WI38 (cell line): ENCODE measurements around the gene AGPAT1.

ENCODE experiments used
- H3K4me3 ChIP-seq: 2 replicates; pipeline ENCODE4 v1.5.1; 2011; ENCODE audit warnings: low read depth, mild to moderate bottlenecking, control low read depth, low read length
- CTCF ChIP-seq: IDR thresholded peaks from 2 replicates; pipeline ENCODE4 v1.5.1; 2012; ENCODE audit warnings: low read depth, mild to moderate bottlenecking, control low read depth, low read length

AGPAT1 gene

DNA sequence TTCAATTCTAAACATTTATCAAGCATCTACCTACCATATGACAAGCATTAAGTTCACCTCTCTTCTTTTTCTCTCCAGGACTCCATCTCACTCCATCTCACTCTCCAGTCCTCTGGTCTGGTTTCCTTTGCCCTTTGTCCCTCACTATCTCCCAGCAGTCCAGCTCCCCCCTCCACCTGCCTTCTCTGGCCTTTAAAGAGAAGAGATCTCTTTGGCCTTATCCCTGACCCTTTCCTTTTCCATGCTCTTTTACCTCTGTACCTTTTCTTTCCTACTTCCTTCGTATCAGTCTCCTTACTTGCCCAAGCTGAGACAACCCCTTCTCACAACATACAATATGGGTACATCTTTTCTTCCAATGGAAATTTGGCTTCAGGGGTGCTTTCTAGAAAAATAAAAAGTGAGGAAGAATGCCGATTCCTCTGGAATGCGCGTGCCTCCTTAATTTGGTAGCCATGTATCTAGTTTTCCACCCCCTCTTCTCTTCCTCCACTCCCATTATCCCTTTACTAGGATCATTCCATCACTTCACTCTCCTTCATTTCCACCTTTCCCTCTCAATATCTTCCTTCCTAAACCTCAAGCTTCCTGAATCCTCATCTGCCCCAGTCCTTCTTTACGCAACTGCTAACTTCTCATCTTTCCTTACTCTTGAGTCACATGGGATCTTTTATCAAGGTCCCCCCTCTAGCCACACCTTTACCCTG, 745 bp upstream of the AGPAT1 start:
- TF ChIP-seq CTCF, result no peak
- H3K4me3 ChIP-seq, result peak overlapping the region; percentile 98

- TF ChIP-seq CTCF, result no peak
- peak overlapping the region; percentile 98 for H3K4me3 ChIP-seq
Measured at GRCh38 chr6:32175322-32175710, 568 bp downstream of the AGPAT1 start.

DNA sequence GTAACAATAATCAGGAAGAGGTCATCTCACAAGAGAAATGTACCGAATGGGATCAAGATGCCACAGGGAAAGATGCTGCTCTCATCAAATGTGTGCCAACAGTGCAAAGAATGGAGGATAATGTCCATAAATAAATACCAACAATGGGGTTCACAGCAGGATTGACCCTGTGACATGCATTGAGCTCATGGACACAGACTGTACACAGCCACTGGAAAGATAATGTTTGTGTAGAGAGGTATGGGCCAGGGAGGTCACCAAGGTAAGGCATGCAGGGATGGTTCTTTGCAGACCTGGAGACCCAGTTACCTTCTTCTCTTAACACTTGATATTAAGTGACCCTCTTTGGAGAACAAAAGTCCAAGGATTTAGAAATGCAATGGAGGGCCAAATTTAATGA, 1.5 kb downstream of the AGPAT1 start:
- no peak for TF ChIP-seq CTCF
- H3K4me3 ChIP-seq, result peak overlapping the region; percentile 98

- no peak for TF ChIP-seq CTCF
- no peak overlapping the region for H3K4me3 ChIP-seq
Measured at GRCh38 chr6:32173051-32173727, 2.7 kb downstream of the AGPAT1 start.

- no peak for TF ChIP-seq CTCF
- no peak overlapping the region for H3K4me3 ChIP-seq
Measured at GRCh38 chr6:32171234-32171633, 4.7 kb downstream of the AGPAT1 start.

GRCh38 chr6:32170294-32170693, 5.6 kb downstream of the AGPAT1 start:
- no peak for TF ChIP-seq CTCF
- H3K4me3 ChIP-seq, result no peak overlapping the region

DNA sequence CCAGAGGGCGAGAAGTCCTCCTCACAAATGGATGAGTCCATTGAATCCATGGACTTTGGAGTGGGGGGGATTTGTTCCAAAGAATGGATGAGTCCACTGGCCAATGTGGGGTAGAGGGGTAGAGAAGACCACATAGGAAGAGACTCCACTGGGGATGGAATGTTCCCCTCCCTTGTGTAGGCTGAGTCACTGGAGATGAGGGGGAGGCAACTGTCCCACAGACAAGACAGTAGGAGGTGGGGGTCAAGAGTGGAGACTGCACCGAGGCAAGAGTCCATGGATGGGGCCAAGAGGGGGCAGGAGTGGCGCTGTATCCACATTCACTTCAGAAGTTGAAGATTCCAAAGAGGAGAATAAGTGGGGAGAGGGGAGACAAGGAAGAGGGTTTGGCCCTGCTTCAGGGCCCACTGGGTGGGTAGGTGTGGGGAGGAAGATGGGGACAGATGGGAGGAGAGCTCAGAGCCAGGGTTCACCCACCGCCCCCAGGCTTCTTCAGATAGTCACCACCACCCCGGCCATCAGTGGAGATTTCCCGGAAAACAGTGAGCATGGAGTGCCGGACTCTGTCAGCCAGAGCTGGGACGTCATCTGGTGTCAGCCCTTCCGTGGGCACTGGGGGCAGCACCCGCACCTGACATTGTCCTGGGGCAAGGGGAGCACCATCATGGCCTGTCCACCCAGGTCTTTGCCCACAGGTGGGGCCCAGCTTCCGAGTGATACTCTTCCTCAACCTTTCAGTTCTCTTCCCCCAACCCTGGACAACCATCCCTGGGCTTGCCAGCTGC, 6.9 kb downstream of the AGPAT1 start:
- no peak for TF ChIP-seq CTCF
- H3K4me3 ChIP-seq, result no peak overlapping the region
